Karpas-422 (cell line): ENCODE results near the gene TFDP1. TPM values are rescaled to one million over a fixed set of nuclear protein-coding genes. Genes with fewer than 3 reads are reported as not detected.

Experiments used
- DNase-seq: peaks from one replicate; pipeline ENCODE4 v3.0.0-alpha.2; 2015
- H2AFZ ChIP-seq: fragments of 200-600 bp; sonication (generic); 2 replicates; pipeline ENCODE4 v1.6.1; 2014; ENCODE audit warnings: antibody characterized with exemption, low read length, mixed read lengths
- H3K27ac ChIP-seq: fragments of 200-600 bp; sonication (generic); 2 replicates; pipeline ENCODE4 v1.5.1; 2014; ENCODE audit warnings: mild to moderate bottlenecking, low read length, moderate library complexity
- H3K27me3 ChIP-seq: fragments of 200-600 bp; sonication (generic); 2 replicates; pipeline ENCODE4 v1.6.1; 2014; ENCODE audit warnings: low read length, mixed read lengths
- H3K36me3 ChIP-seq: fragments of 200-600 bp; sonication (generic); 2 replicates; pipeline ENCODE4 v1.6.1; 2014; ENCODE audit warnings: low read length, mixed read lengths; ENCODE audit not compliant: insufficient read depth
- H3K4me1 ChIP-seq: fragments of 200-600 bp; sonication (generic); 2 replicates; pipeline ENCODE4 v1.6.1; 2014; ENCODE audit warnings: mild to moderate bottlenecking, low read length, mixed read lengths
- H3K4me2 ChIP-seq: fragments of 200-600 bp; sonication (generic); 2 replicates; pipeline ENCODE4 v1.6.1; 2014; ENCODE audit warnings: low read length, low read depth, mild to moderate bottlenecking; ENCODE audit not compliant: poor library complexity, severe bottlenecking
- H3K4me3 ChIP-seq: fragments of 200-600 bp; sonication (generic); 2 replicates; pipeline ENCODE4 v1.5.1; 2014; ENCODE audit warnings: mild to moderate bottlenecking, antibody characterized with exemption, low read length, mixed read lengths
- H3K79me2 ChIP-seq: fragments of 200-600 bp; sonication (generic); 2 replicates; pipeline ENCODE4 v1.6.1; 2014; ENCODE audit warnings: mild to moderate bottlenecking, low read length, mixed read lengths
- H3K9ac ChIP-seq: fragments of 200-600 bp; sonication (generic); 2 replicates; pipeline ENCODE4 v1.6.0; 2014; ENCODE audit warnings: low read length
- H3K9me2 ChIP-seq: fragments of 200-600 bp; sonication (generic), shearing (Covaris generic); replicated peaks from 2 replicates; pipeline ENCODE4 v1.6.0; 2014; ENCODE audit warnings: mild to moderate bottlenecking, low read length, moderate library complexity; ENCODE audit not compliant: insufficient read depth
- H3K9me3 ChIP-seq: fragments of 300-700, 200-600 bp; sonication (generic); 2 replicates; pipeline ENCODE4 v1.6.1; 2014; ENCODE audit warnings: low read length, mixed read lengths
- H4K20me1 ChIP-seq: fragments of 200-600 bp; sonication (generic); 2 replicates; pipeline ENCODE4 v1.6.1; 2014; ENCODE audit warnings: mild to moderate bottlenecking, antibody characterized with exemption, low read length, low read depth; ENCODE audit not compliant: insufficient read depth
- total RNA-seq: library from RNA; depleted of rRNA; stranded (reverse); fragments of >200 nt; shearing (Covaris generic); gene quantifications from 2 replicates; pipeline ENCODE4 v1.2.3, GENCODE V29; 2014; ENCODE audit warnings: low replicate concordance

Gene TFDP1
- total RNA-seq, 1 experiment from 2014 or later, result 89.2 TPM

- Histone ChIP-seq H3K9me2 (no peaks in the 10 kb centered on the region), H3K4me1 (no peaks in the 10 kb centered on the region), H3K4me3 (no peak overlapping the region), H3K9me3 (no peaks in the 10 kb centered on the region), H3K36me3 (peaks cover 49% of the 10 kb centered on the region), H3K9ac (no peak overlapping the region), H3K79me2 (no peaks in the 10 kb centered on the region), H4K20me1 (0 out of 2 replicates have a peak, but pooled peaks cover 4% of the 10 kb centered on the region), H3K27me3 (no peaks in the 10 kb centered on the region), H3K27ac (no peak overlapping the region), H2AFZ (no peak overlapping the region), H3K4me2 (no peak overlapping the region)
- no peak for DNase-seq
Measured at GRCh38 chr13:113636266-113636963, 51.9 kb downstream of the TFDP1 start.

GRCh38 chr13:113637262-113638160, 53.0 kb downstream of the TFDP1 start:
- Histone ChIP-seq H3K9me3 (no peaks in the 10 kb centered on the region), H3K27ac (no peak overlapping the region), H2AFZ (no peak overlapping the region), H3K4me3 (no peak overlapping the region), H4K20me1 (no peaks in the 10 kb centered on the region), H3K36me3 (peaks cover 51% of the 10 kb centered on the region), H3K9me2 (no peaks in the 10 kb centered on the region), H3K27me3 (no peaks in the 10 kb centered on the region), H3K79me2 (no peaks in the 10 kb centered on the region), H3K4me2 (no peak overlapping the region), H3K4me1 (no peaks in the 10 kb centered on the region), H3K9ac (no peak overlapping the region)
- no peak for DNase-seq

GRCh38 chr13:113638173-113638746, 53.7 kb downstream of the TFDP1 start:
- Histone ChIP-seq H3K79me2 (no peaks in the 10 kb centered on the region), H3K9me2 (no peaks in the 10 kb centered on the region), H3K36me3 (peaks cover 51% of the 10 kb centered on the region), H3K4me3 (no peak overlapping the region), H4K20me1 (no peaks in the 10 kb centered on the region), H3K4me1 (no peaks in the 10 kb centered on the region), H2AFZ (no peak overlapping the region), H3K9me3 (no peaks in the 10 kb centered on the region), H3K9ac (no peak overlapping the region), H3K27ac (no peak overlapping the region), H3K27me3 (no peaks in the 10 kb centered on the region), H3K4me2 (no peak overlapping the region)
- no peak for DNase-seq

- Histone ChIP-seq H3K27ac (no peak overlapping the region), H3K9me2 (no peaks in the 10 kb centered on the region), H3K36me3 (peaks cover 50% of the 10 kb centered on the region), H3K9me3 (no peaks in the 10 kb centered on the region), H3K9ac (no peak overlapping the region), H3K4me3 (no peak overlapping the region), H2AFZ (no peak overlapping the region), H3K79me2 (no peaks in the 10 kb centered on the region), H3K27me3 (no peaks in the 10 kb centered on the region), H3K4me1 (no peaks in the 10 kb centered on the region), H4K20me1 (no peaks in the 10 kb centered on the region), H3K4me2 (no peak overlapping the region)
- no peak for DNase-seq
Measured at GRCh38 chr13:113638806-113639205, 54.3 kb downstream of the TFDP1 start.

DNA sequence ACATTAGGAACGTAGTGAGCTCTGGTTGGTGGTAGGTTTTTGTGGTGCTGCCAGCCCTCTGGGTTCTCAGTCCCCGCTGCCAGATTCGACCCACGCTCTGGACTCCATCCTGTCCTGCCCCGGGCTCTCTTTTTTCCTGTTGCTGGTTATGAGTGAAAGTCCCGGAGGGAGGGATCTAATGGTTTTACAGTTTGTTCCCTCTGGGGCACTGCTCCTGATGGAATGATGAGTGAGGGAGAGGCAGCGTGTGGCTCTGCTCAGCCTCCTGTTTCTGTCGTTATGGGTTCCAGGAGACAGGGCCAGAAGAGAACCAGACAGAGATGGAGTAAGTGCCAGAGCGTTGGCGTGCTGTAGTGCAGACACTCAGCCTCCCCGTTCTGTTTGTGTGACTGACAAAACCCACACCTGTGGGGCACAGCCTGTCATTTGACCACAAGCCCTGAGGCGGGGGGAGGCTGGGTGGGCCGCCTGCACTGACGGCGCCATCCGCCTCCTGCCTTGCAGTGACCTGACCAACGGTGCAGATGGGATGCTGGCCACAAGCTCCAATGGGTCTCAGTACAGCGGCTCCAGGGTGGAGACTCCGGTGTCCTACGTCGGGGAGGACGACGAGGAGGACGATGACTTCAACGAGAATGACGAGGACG, 55.2 kb downstream of the TFDP1 start:
- Histone ChIP-seq H3K4me2 (no peak overlapping the region), H3K4me3 (no peak overlapping the region), H3K9ac (no peak overlapping the region), H4K20me1 (no peaks in the 10 kb centered on the region), H3K9me3 (no peaks in the 10 kb centered on the region), H3K79me2 (no peaks in the 10 kb centered on the region), H2AFZ (no peak overlapping the region), H3K27ac (no peak overlapping the region), H3K36me3 (peaks cover 42% of the 10 kb centered on the region), H3K9me2 (no peaks in the 10 kb centered on the region), H3K27me3 (no peaks in the 10 kb centered on the region), H3K4me1 (no peaks in the 10 kb centered on the region)
- DNase-seq, result no peak

- H4K20me1 ChIP-seq, result no peaks in the 10 kb centered on the region
- no peak overlapping the region for H2AFZ ChIP-seq
- no peaks in the 10 kb centered on the region for H3K9me2 ChIP-seq
- H3K36me3 ChIP-seq, result peaks cover 38% of the 10 kb centered on the region
- no peaks in the 10 kb centered on the region for H3K9me3 ChIP-seq
- no peak overlapping the region for H3K4me3 ChIP-seq
- no peaks in the 10 kb centered on the region for H3K27me3 ChIP-seq
- H3K79me2 ChIP-seq, result no peaks in the 10 kb centered on the region
- H3K4me1 ChIP-seq, result no peaks in the 10 kb centered on the region
- no peak overlapping the region for H3K4me2 ChIP-seq
- no peak overlapping the region for H3K9ac ChIP-seq
- DNase-seq, result no peak
- no peak overlapping the region for H3K27ac ChIP-seq
Measured at GRCh38 chr13:113641426-113641825, 56.9 kb downstream of the TFDP1 start.

- Histone ChIP-seq H3K4me1 (no peaks in the 10 kb centered on the region), H3K27me3 (no peaks in the 10 kb centered on the region), H3K4me3 (no peak overlapping the region), H3K27ac (no peak overlapping the region), H3K9me2 (no peaks in the 10 kb centered on the region), H4K20me1 (no peaks in the 10 kb centered on the region), H3K79me2 (no peaks in the 10 kb centered on the region), H2AFZ (no peak overlapping the region), H3K9ac (no peak overlapping the region), H3K4me2 (no peak overlapping the region), H3K36me3 (peaks cover 33% of the 10 kb centered on the region; the same call in 1 of the 2 replicates), H3K9me3 (no peaks in the 10 kb centered on the region)
- DNase-seq, result no peak
Measured at GRCh38 chr13:113642563-113642962, 58.0 kb downstream of the TFDP1 start.

- Histone ChIP-seq H3K79me2 (no peaks in the 10 kb centered on the region), H3K9me3 (no peaks in the 10 kb centered on the region), H3K27ac (no peak overlapping the region), H2AFZ (no peak overlapping the region), H3K4me3 (no peak overlapping the region), H3K9ac (no peak overlapping the region), H4K20me1 (no peaks in the 10 kb centered on the region), H3K4me2 (no peak overlapping the region), H3K27me3 (no peaks in the 10 kb centered on the region), H3K9me2 (no peaks in the 10 kb centered on the region), H3K4me1 (no peaks in the 10 kb centered on the region), H3K36me3 (peaks cover 28% of the 10 kb centered on the region; the same call in 1 of the 2 replicates)
- DNase-seq, result no peak
Measured at GRCh38 chr13:113643593-113643992, 59.0 kb downstream of the TFDP1 start.
